ENCODE results near the gene MUCL3. TPM values are rescaled to one million over a fixed set of nuclear protein-coding genes. Genes with fewer than 3 reads are reported as not detected.

MUCL3 gene
- total and polyA plus RNA-seq, 10 of the 15 experiments (the other 5 are each of a cell fraction or from before 2014, with no cell fraction given), result 0.03 to 1.4 (median 0.61) TPM

GRCh38 chr6:30914076-30914853 lies 26.5 kb upstream of the MUCL3 start, which contains the start of gene VARS2 (continued):
- TF ChIP-seq NKRF (conservative IDR thresholded peaks at IDR 0.05) (peak; percentile 89), ETV6 (conservative IDR thresholded peaks at IDR 0.05 in 1 of 2, IDR thresholded peaks at IDR 0.05 in 1 of 2; ENCODE audit: borderline replicate concordance in 1 of 2, low read depth in 1 of 2) (no peak), CEBPB (IDR thresholded peaks at IDR 0.05; ENCODE audit: borderline replicate concordance in 1 of 2, low read depth in 2 of 2, low read length in 2 of 2) (no peak), TCF7 (IDR thresholded peaks at IDR 0.05; ENCODE audit: borderline replicate concordance) (no peak), BCL3 (IDR thresholded peaks at IDR 0.05; ENCODE audit: borderline replicate concordance, insufficient read depth, low read depth, low read length, poor library complexity, severe bottlenecking) (peak; percentile 14), ZNF24 (IDR thresholded peaks at IDR 0.05) (no peak), ZNF384 (IDR thresholded peaks at IDR 0.05; ENCODE audit: borderline replicate concordance, low read depth, low read length) (no peak), MYB (IDR thresholded peaks at IDR 0.05; ENCODE audit: borderline replicate concordance, low read depth, low read length) (no peak), RBBP5 (conservative IDR thresholded peaks at IDR 0.05) (no peak), ELK1 (IDR thresholded peaks at IDR 0.05; ENCODE audit: low read depth, low read length) (no peak), CEBPZ (IDR thresholded peaks at IDR 0.05; ENCODE audit: low read depth, low read length) (no peak), RUNX3 (IDR thresholded peaks at IDR 0.05; ENCODE audit: low read length) (0 out of 2 replicates have a peak, but pooled peaks have one; percentile 18), BCLAF1 (IDR thresholded peaks at IDR 0.05) (no peak), MAX (IDR thresholded peaks at IDR 0.05; ENCODE audit: low read depth, low read length) (peak; percentile 56; the same call in 1 of the 2 replicates)
